GM21367 (cell line): ENCODE measurements around the gene VRK2.
"Not testable (repeated sequence)": the region's sequence is repeated elsewhere in the genome, so short reads cannot be mapped to it uniquely, and the experiment has no call there.

Experiments
- ATAC-seq: cut with Tn5 transposase; IDR thresholded peaks from one replicate; pipeline ENCODE4 v1.9.1; 2021; ENCODE audit not compliant: unreplicated experiment

VRK2 gene

DNA sequence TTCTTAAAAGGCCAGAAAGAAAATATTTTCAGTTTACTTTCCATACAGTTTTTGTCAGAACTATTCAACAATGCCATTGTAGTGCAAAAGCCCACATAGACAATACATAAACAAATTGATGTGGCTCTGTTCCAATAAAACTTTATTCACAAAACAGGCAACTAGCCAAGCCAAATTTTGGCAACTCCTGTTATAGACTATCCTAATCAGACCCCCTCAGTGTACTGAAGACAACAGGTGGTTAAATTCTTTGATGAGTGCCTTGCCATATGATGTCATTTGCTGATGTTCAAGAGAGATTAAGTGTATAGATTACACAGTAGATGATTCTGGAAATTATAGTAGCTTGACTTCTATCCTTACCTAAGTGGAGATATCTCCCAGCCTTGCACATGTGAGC lies 111.1 kb downstream of the VRK2 start:
- no peak for ATAC-seq

DNA sequence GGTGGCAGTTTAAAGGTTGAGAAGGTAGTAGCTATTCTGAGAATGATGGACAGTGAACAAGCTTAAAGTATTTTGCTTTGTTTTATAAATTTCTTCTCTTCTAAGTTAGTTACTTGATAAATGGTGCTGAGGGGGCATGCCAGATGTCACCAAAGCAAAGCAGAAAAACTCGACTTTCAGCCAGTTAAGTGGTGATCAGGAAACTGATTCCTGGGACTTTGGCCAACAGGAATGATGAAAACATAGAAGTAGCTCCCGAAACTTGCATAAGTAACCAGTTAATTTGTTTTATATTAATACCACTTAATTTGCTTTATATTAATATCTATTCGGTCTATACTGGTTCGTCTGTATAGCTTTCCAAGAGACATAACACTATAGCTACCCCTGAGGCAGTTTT lies 111.9 kb downstream of the VRK2 start:
- ATAC-seq = no peak

DNA sequence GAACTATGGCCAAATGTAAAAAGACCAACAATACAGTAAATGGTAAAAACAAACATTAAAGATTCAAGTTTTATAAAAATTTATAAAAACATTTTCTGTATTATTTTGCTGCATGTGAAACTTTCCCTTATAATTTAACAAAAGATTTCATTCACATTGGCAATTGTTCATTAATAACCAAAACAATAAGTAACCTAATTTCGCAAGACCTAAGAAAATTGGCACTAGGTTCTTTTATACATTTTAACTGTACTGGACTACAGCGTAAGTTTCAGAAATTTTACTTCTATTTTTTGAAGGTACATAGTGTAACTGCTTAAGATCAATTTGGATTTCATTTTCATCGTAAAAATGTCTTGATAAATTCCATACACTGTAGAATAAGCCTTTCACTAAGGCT lies 117.3 kb downstream of the VRK2 start:
- no peak for ATAC-seq

DNA sequence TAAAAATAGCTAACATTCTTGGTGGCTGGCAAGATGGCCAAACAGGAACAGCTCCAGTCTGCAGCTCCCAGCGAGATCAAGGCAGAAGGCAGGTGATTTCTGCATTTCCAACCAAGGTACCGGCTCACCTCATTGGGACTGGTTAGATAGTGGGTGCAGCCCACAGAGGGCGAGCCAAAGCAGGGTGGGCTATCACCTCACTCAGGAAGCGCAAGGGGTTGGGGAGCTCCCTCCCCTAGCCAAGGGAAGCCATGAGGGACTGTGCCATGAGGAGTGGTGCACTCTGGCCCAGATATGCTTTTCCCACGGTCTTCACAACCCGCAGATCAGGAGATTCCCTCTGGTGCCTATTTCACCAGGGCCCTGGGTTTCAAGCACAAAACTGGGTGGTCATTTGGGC lies 121.5 kb downstream of the VRK2 start:
- ATAC-seq = not testable (repeated sequence)

DNA sequence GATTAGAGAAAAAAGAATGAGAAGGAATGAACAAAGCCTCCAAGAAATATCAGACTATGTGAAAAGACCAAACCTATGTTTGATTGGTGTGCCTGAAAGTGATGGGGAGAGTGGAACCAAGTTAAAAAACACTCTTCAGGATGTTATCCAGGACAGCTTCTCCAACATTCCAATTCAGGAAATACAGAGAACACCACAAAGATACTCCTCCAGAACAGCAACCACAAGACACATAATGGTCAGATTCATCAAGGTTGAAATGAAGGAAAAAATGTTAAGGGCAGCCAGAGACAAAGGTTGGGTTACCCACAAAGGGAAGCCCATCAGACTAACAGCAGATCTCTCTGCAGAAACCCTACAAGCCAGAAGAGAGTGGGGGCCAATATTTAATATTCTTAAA lies 123.2 kb downstream of the VRK2 start:
- not testable (repeated sequence) for ATAC-seq

DNA sequence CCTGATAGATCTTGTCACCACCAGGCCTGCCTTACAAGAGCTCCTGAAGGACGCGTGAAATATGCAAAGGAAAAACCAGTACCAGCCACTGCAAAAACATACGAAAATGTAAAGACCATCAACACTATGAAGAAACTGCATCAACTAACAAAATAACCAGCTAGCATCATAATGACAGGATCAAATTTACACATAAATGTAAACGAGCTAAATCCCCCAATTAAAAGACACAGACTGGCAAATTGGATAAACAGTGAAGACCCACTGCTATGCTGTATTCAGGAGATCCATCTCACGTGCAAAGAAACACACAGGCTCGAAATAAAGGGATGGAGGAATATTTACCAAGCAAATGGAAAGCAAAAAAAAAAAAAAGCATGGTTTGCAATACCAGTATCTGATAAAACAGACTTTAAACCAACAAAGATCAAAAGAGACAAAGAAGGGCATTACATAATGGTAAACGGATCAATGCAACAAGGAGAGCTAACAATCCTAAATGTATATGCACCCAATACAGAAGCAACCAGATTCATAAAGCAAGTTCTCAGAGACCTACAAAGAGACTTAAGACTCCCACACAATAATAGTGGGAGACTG lies 123.8 kb downstream of the VRK2 start:
- not testable (repeated sequence) for ATAC-seq

DNA sequence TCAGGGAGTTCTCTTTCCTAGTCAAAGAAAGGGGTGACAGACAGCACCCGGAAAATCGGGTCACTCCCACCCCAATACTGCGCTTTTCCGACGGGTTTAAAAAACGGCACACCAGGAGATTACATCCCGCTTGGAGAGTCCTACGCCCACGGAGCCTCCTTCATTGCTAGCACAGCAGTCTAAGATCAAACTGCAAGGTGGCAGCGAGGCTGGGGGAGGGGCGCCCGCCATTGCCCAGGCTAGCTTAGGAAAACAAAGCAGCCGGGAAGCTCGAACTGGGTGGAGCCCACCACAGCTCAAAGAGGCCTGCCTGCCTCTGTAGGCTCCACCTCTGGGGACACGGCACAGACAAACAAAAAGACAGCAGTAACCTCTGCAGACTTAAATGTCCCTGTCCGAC lies 125.2 kb downstream of the VRK2 start:
- not testable (repeated sequence) for ATAC-seq

DNA sequence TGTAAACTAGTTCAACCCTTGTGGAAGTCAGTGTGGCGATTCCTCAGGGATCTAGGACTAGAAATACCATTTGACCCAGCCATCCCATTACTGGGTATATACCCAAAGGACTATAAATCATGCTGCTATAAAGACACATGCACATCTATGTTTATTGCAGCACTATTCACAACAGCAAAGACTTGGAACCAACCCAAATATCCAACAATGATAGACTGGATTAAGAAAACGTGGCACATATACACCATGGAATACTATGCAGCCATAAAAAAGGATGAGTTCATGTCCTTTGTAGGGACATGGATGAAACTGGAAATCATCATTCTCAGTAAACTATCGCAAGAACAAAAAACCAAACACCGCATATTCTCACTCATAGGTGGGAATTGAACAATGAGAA lies 130.6 kb downstream of the VRK2 start:
- not testable (repeated sequence) for ATAC-seq

DNA sequence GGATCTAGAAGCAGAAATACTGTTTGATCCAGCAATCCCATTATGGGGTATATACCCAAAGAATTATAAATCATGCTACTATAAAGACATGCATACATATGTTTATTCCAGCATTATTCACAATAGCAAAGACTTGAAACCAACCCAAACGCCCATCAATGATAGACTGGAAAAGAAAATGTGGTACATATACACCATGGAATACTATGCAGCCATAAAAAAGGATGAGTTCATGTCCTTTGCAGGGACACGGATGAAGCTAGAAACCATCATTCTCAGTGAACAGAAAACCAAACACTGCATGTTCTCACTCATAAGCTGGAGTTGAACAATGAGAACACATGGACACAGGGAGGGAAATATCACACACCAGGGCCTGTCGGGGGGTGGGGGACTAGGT lies 133.6 kb downstream of the VRK2 start:
- ATAC-seq = not testable (repeated sequence)

DNA sequence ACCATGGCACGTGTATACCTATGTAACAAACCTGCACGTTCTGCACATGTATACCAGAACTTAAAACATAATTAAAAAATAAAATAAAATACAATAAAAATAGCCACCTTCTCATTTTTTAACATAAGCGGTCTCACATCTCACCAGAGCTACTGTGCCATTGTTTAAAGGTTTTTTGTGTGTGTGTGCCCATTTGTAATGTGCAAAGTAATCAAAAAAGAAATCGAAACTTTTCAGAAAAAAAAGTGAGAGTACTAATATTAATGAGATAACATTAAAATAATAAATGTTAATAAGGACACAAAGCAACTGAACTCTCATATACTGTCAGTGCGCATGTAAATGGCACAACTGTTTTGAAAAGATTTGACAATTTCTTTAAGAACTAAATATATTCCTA lies 134.0 kb downstream of the VRK2 start:
- no peak for ATAC-seq

DNA sequence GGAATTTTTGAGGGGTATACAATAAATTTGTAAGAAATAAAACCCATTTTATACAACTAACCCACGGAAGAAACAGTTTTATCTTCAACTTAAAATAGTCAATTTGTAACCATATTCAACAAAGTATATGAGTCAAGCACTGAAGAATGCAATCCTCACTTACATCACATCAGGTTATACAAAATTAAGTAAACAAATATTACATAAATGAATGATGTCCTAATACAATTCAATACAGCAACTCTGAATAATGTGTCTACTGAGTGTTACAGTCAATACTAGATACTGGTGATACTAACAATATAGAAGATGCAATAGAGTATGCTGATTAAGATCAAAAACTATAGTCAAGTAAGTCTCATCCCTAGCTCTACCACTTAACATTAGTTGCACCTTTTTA lies 135.9 kb downstream of the VRK2 start:
- no peak for ATAC-seq

DNA sequence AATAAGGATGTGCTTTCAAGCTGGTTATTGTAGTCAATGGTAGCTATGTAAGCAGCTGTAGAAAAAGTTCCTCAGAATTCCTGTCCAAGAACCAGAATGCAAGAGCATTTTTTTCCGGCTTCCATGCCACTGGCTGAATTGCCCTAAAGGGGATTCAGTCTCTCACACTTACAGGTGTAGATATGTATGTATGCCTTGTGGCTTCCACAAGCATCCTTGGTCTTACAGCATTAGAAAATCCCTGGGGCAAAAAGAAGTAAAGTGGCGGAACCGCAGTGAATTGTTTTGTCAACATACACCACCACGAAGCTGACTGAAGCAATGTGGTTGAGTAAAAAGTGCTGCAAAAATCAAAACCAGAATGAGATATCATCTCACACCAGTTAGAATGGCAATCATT lies 139.9 kb downstream of the VRK2 start:
- ATAC-seq = no peak

DNA sequence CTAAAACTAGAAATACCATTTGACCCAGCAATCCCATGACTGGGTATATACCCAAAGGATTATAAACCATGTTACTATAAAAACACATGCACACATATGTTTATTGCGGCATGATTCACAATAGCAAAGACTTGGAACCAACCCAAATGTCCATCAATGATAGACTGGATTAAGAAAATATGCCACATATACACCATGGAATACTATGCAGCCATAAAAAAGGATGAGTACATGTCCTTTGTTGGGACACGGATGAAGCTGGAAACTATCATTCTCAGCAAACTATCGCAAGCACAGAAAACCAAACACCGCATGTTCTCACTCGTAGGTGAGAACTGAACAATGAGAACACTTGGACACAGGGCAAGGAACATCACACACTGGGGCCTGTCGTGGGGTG lies 140.4 kb downstream of the VRK2 start:
- ATAC-seq = not testable (repeated sequence)

DNA sequence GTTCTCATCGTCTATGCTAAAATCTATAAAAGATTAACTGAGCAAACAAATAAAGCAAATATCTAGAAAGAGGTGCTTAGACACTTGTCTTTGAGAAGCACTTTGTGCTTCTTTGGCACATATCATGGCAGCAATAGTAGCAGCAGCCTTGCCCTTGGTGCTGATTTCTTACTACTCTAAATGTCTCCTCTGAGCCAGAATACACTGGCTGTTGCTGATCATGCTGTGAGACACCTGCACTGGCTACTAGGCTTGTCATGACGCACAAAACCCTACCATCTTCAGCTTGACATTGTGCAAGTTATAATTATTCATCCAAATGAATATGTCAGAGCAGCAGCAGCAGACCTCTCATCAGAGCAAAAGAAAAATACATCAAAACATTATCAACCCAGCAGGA lies 147.9 kb downstream of the VRK2 start:
- ATAC-seq = no peak

DNA sequence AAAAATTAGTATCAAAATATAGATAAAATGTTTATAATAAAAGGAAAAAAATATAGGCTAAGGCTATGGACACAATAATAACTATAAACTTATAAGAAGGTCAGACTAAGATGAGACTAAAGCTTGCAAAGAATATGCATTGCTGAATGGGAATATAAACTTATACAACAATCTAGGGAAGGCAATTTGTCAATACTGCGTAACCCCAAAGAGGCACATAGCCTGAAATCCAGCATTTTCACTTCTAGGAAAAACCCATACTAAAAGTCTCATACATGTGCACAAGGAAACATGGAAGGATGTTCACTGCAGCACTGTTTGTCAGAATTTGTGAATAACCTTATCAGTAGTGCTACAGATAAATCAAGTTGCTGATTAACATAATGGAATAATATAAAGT lies 149.1 kb downstream of the VRK2 start:
- ATAC-seq = no peak

DNA sequence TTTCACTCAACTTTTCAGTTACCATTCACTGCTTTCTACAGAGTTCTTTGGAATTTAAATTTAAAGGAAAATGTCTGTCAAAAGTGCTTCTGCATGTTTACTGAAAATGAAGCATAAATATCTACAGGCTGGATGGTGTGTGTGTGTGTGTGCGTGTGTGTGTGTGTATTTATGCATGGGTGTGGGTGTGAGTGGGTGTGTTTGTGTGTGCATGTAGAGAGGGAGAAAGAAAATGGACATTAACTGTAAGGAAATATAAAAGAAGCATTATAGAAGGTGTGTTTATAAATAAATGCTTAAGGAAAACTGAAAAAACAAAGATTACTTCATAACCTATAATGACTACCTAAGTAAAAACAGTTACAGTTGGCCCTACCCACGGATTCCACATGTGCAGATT lies 151.3 kb downstream of the VRK2 start:
- no peak for ATAC-seq

DNA sequence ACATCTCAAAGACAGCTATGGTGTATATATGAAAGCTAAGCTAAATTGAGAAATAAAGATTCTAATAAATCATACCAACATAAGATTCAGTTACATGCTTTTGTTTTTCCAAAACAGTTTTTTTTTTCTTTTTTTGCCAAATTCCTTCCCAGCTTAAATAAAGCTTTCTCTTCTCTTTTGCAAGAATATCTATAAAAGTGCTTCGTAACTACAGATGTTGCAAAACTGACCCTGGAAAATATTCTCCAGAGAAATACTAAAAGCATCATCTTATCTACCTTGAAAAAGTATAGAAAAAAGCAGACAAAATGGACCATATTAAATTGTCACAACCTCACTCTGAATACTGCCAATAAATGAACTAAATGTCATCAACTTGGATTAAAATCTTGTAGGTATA lies 155.8 kb downstream of the VRK2 start:
- ATAC-seq = no peak

DNA sequence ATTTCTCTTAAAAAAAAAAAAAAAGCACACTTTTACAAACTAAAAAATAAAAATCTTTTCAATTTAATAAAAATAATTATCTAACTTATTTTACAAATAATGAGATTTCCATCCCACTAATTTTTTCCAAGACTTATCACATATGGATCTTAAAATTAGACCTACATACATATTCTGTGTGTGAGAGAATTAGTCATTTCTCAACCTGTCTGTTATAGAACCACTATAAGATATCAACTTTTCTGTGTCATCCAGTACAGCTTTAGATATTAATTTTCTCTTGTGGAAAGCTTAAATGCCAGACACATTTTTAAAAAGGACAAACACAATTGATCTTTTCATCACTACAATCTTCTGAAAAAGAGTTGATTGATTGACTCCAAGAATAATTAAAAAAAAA lies 156.4 kb downstream of the VRK2 start:
- ATAC-seq = no peak

DNA sequence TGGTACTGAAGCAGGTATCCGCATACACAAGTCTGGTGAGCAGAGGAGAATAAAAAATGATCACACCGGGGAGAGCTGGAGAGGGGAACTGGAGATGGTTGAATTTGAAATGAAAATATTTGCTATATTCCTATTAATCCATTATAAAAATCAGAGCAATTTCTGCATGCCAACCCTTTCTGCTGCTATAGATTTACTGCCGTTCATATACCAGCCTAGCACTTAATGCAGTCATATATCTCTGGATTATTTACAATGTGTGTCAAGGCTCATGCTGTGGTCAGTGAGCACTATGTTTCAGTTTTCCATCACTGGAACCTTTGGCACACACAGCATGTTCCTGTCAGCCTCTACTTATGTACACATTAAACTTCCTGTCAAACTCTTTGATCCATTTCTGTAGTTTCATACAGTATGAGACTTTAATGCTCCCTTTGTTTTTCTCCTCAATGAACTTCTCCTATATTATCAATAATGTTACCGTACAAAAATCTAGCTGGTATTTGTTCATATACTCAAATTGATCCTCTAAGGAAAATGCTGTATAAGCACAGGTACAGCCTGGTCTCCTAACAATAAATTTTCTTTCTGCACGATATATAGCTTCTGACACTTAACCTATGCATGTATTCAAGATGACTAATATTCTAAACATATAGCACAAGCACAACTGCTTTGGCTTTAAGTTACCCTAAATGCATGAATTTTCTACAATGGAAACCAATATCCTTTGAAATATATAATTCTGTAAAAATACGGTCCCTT lies 157.8 kb downstream of the VRK2 start:
- ATAC-seq = no peak

DNA sequence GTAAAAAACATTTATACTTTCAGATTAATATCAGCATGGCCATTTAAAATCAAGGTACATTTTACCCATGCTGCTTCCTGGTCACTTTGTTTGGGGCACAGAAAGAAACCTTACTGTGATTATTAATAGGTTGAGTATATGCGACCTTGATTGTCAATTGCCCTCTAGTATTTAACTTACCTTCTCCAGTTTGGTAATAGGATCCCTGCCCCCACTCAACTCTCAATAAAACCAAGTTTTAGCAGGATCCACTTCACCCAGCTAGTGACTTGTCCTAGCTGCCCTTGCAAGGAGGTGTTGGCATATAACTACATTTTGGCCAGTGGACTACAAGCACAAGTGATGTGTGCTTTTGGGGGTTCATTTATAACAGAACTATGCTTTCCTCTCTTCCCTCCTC lies 160.2 kb downstream of the VRK2 start:
- no peak for ATAC-seq

DNA sequence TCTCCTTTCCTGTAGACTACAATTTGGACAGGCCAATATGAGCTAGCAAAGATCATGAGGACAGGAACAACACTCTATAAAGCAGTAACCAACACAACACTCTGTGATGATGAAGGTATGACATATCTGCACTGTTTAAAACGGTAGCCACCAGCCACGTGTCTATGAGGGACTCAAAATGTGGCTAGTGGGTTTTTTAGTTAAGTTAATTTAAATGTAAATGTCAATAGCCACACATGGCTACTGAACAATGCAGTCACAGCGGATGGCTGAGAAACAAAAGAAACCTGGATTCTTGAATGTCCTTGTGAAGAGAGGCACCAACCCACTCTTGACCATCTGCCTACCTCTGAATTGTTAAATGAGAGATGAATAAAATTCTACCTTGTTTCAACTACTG lies 160.6 kb downstream of the VRK2 start:
- ATAC-seq = no peak
